Trophoblast cell (in vitro differentiated cells and primary cell): ENCODE results near the gene FYB1.

ENCODE experiments used
- DNase-seq, 2 donors: peaks; one replicate each; pipeline ENCODE4 v3.0.0-alpha.2; 2016
- H2AFZ ChIP-seq: 2 replicates; pipeline ENCODE4 v1.6.1; 2013; ENCODE audit warnings: low read length, moderate library complexity, mild to moderate bottlenecking; ENCODE audit not compliant: insufficient read depth, poor library complexity
- H2AK5ac ChIP-seq: 2 replicates; pipeline ENCODE4 v1.6.1; 2013; ENCODE audit warnings: mild to moderate bottlenecking, low read length
- H2BK120ac ChIP-seq: 2 replicates; pipeline ENCODE4 v1.6.1; 2013; ENCODE audit warnings: low read length, mild to moderate bottlenecking, moderate library complexity; ENCODE audit not compliant: insufficient read depth, poor library complexity
- H2BK12ac ChIP-seq: 2 replicates; pipeline ENCODE4 v1.6.1; 2013; ENCODE audit warnings: mild to moderate bottlenecking, low read length, moderate library complexity
- H2BK5ac ChIP-seq: 2 replicates; pipeline ENCODE4 v1.6.1; 2013; ENCODE audit warnings: low read length, low read depth, moderate library complexity, mild to moderate bottlenecking; ENCODE audit not compliant: poor library complexity
- H3K14ac ChIP-seq: 2 replicates; pipeline ENCODE4 v1.6.1; 2013; ENCODE audit warnings: mild to moderate bottlenecking, low read length
- H3K18ac ChIP-seq: 2 replicates; pipeline ENCODE4 v1.6.1; 2013; ENCODE audit warnings: mild to moderate bottlenecking, low read length
- H3K23ac ChIP-seq: 2 replicates; pipeline ENCODE4 v1.6.1; 2013; ENCODE audit warnings: low read length
- H3K27ac ChIP-seq: 2 replicates; pipeline ENCODE4 v1.5.1; 2013; ENCODE audit warnings: low read depth, mild to moderate bottlenecking, inconsistent platforms, low read length, moderate library complexity
- H3K27me3 ChIP-seq: 2 replicates; pipeline ENCODE4 v1.6.1; 2013; ENCODE audit warnings: inconsistent platforms, mild to moderate bottlenecking, low read length, moderate library complexity; ENCODE audit not compliant: insufficient read depth
- H3K36me3 ChIP-seq, 2 experiments: 1 replicate in 1 of 2; 2 replicates in 1 of 2; pipeline ENCODE4 v1.6.1; 2013; ENCODE audit warnings: low read length in 2 of 2, mild to moderate bottlenecking in 2 of 2, moderate library complexity in 1 of 2; ENCODE audit not compliant: insufficient read depth in 2 of 2, control insufficient read depth in 1 of 2
- H3K4ac ChIP-seq: 2 replicates; pipeline ENCODE4 v1.6.1; 2013; ENCODE audit warnings: low read depth, mild to moderate bottlenecking, low read length, moderate library complexity
- H3K4me1 ChIP-seq, 2 experiments: 1 replicate in 1 of 2; 2 replicates in 1 of 2; pipeline ENCODE4 v1.6.1; 2013; ENCODE audit warnings: low read length in 2 of 2, mild to moderate bottlenecking in 2 of 2, moderate library complexity in 1 of 2; ENCODE audit not compliant: insufficient read depth in 2 of 2, control insufficient read depth in 1 of 2
- H3K4me2 ChIP-seq: 2 replicates; pipeline ENCODE4 v1.6.1; 2013; ENCODE audit warnings: inconsistent platforms, mild to moderate bottlenecking, low read length, moderate library complexity
- H3K4me3 ChIP-seq: 2 replicates; pipeline ENCODE4 v1.5.1; 2013; ENCODE audit warnings: mild to moderate bottlenecking, low read depth, low read length, inconsistent platforms
- H3K79me1 ChIP-seq: one replicate; pipeline ENCODE4 v1.6.1; 2013; ENCODE audit warnings: low read length
- H3K79me2 ChIP-seq: 2 replicates; pipeline ENCODE4 v1.6.1; 2013; ENCODE audit warnings: low read length, mild to moderate bottlenecking; ENCODE audit not compliant: control insufficient read depth, insufficient read depth, poor library complexity
- H3K9ac ChIP-seq: 2 replicates; pipeline ENCODE4 v1.6.1; 2013; ENCODE audit warnings: mild to moderate bottlenecking, low read length
- H3K9me3 ChIP-seq: 2 replicates; pipeline ENCODE4 v1.6.1; 2013; ENCODE audit warnings: low read depth, mild to moderate bottlenecking, control low read depth, inconsistent platforms, low read length; ENCODE audit not compliant: insufficient read depth
- H4K12ac ChIP-seq: 2 replicates; pipeline ENCODE4 v1.6.1; 2013; ENCODE audit warnings: low read depth, mild to moderate bottlenecking, low read length, moderate library complexity
- H4K8ac ChIP-seq: 2 replicates; pipeline ENCODE4 v1.6.1; 2013; ENCODE audit warnings: low read depth, mild to moderate bottlenecking, low read length, moderate library complexity
- H4K91ac ChIP-seq: one replicate; pipeline ENCODE4 v1.6.1; 2013; ENCODE audit warnings: low read depth, mild to moderate bottlenecking, low read length, moderate library complexity
- WGBS: extraction: QIAGEN DNeasy Blood & Tissue Kit; methylation state at CpG from one replicate; pipeline ENCODE4 v1.1.7; 2013; ENCODE audit warnings: missing lambda C conversion rate; ENCODE audit not compliant: insufficient read length, insufficient coverage; ENCODE audit errors: extremely low coverage; 5-methylcytosine and 5-hydroxymethylcytosine counted together

Gene FYB1

GRCh38 chr5:39120052-39120420 lies 99.3 kb downstream of the FYB1 start:
- no peak overlapping the region for H3K4ac ChIP-seq
- no peak overlapping the region for H4K91ac ChIP-seq
- H3K79me1 ChIP-seq, result no peaks in the 10 kb centered on the region
- H4K8ac ChIP-seq, result no peak overlapping the region
- H3K79me2 ChIP-seq, result no peaks in the 10 kb centered on the region
- no peaks in the 10 kb centered on the region for H3K4me1 ChIP-seq
- no peak overlapping the region for H2AK5ac ChIP-seq
- H3K14ac ChIP-seq, result no peak overlapping the region
- no peak overlapping the region for H3K18ac ChIP-seq
- no peak overlapping the region for H3K23ac ChIP-seq
- H3K27ac ChIP-seq, result no peak overlapping the region
- no peak overlapping the region for H2BK5ac ChIP-seq
- H2BK120ac ChIP-seq, result no peak overlapping the region
- no peaks in the 10 kb centered on the region for H3K27me3 ChIP-seq
- no peak overlapping the region for H3K4me2 ChIP-seq
- no peak overlapping the region for H3K4me3 ChIP-seq
- no peak overlapping the region for H2BK12ac ChIP-seq
- WGBS, result no CpG with 5 or more reads among the region's 1 CpG
- no peak overlapping the region for H4K12ac ChIP-seq
- H3K36me3 ChIP-seq, result no peaks in the 10 kb centered on the region
- no peaks in the 10 kb centered on the region for H3K9me3 ChIP-seq
- no peak overlapping the region for H2AFZ ChIP-seq
- no peak overlapping the region for H3K9ac ChIP-seq
- DNase-seq, result no peak

DNA sequence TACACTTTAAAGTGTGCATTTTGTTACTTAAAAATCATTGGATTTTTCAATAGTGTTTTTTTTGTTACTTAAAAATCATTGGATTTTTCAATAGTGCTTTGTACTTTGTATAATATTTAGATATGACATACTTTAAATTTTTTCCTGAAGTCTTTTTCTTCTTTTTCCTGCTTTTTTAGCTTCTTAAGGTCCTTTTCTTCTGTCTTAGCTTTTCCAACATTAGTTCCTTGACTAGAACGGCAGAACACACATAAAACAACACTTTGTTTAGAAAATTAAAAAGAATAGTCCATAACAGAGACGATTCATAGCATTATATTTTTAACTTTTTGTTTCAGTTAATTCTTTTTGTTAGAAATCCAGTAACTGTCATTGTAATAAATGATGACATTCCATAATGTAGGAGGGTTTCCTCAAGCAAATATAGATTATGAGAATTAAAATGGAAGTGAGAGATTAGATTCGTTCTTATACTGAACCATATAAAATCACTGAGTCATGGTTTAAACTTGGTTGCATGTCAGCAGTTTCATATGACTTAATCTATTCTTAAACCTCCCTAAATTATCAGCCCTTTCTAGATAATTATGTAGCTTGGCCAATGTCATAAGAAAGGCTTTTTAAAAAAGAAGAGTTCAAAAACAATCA lies 99.8 kb downstream of the FYB1 start:
- H4K91ac ChIP-seq, result no peak overlapping the region
- H3K9ac ChIP-seq, result no peak overlapping the region
- H4K12ac ChIP-seq, result no peak overlapping the region
- H3K79me1 ChIP-seq, result no peaks in the 10 kb centered on the region
- H3K4me3 ChIP-seq, result no peak overlapping the region
- H3K79me2 ChIP-seq, result no peaks in the 10 kb centered on the region
- no peak for DNase-seq
- no peak overlapping the region for H2BK12ac ChIP-seq
- no peaks in the 10 kb centered on the region for H3K9me3 ChIP-seq
- no peak overlapping the region for H2AK5ac ChIP-seq
- H3K23ac ChIP-seq, result no peak overlapping the region
- H3K36me3 ChIP-seq, result no peaks in the 10 kb centered on the region
- H3K27me3 ChIP-seq, result no peaks in the 10 kb centered on the region
- H3K4ac ChIP-seq, result no peak overlapping the region
- no peaks in the 10 kb centered on the region for H3K4me1 ChIP-seq
- H2AFZ ChIP-seq, result no peak overlapping the region
- H3K14ac ChIP-seq, result no peak overlapping the region
- no peak overlapping the region for H3K4me2 ChIP-seq
- no peak overlapping the region for H4K8ac ChIP-seq
- H3K27ac ChIP-seq, result no peak overlapping the region
- no peak overlapping the region for H2BK120ac ChIP-seq
- H2BK5ac ChIP-seq, result no peak overlapping the region
- WGBS, result no CpG with 5 or more reads among the region's 3 CpGs
- H3K18ac ChIP-seq, result no peak overlapping the region

GRCh38 chr5:39118638-39119037 lies 100.7 kb downstream of the FYB1 start:
- Histone ChIP-seq H4K12ac (no peak overlapping the region), H4K91ac (no peak overlapping the region), H2BK120ac (no peak overlapping the region), H3K4ac (no peak overlapping the region), H2BK12ac (no peak overlapping the region), H3K9ac (no peak overlapping the region), H3K27me3 (no peaks in the 10 kb centered on the region), H3K23ac (no peak overlapping the region), H3K27ac (no peak overlapping the region), H4K8ac (no peak overlapping the region), H3K79me2 (no peaks in the 10 kb centered on the region), H3K4me1 (no peaks in the 10 kb centered on the region), H3K79me1 (no peaks in the 10 kb centered on the region), H3K36me3 (no peaks in the 10 kb centered on the region), H3K4me2 (no peak overlapping the region), H2AK5ac (no peak overlapping the region), H3K9me3 (no peaks in the 10 kb centered on the region), H3K18ac (no peak overlapping the region), H3K14ac (no peak overlapping the region), H3K4me3 (no peak overlapping the region), H2AFZ (no peak overlapping the region), H2BK5ac (no peak overlapping the region)
- WGBS, result no CpG with 5 or more reads among the region's 2 CpGs
- DNase-seq, result no peak

DNA sequence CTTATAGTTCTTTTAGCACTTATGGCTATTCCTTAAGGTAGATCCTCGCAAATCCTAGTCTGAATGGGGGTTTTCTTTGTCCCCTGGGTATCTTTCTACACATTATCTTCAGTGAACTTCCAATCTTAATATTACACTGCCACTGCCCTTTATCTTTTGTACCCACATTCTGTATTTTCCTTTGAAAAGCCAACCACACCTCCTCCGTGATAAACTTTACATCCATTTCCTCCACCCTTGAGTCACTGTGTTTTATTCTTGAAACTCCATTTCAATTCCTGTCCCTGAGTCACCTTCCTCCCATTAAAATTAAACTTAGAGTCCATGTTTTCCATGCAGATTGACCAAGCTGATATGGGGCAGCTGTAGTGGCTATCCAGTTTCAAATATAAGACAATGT lies 102.0 kb downstream of the FYB1 start:
- no peak overlapping the region for H3K18ac ChIP-seq
- no peaks in the 10 kb centered on the region for H3K79me1 ChIP-seq
- H3K23ac ChIP-seq, result no peak overlapping the region
- H3K27ac ChIP-seq, result no peak overlapping the region
- H4K91ac ChIP-seq, result no peak overlapping the region
- H3K4me3 ChIP-seq, result no peak overlapping the region
- no peaks in the 10 kb centered on the region for H3K9me3 ChIP-seq
- H3K36me3 ChIP-seq, result no peaks in the 10 kb centered on the region
- H3K9ac ChIP-seq, result no peak overlapping the region
- DNase-seq, result no peak
- H2BK5ac ChIP-seq, result no peak overlapping the region
- H3K4me2 ChIP-seq, result no peak overlapping the region
- no peaks in the 10 kb centered on the region for H3K79me2 ChIP-seq
- no peak overlapping the region for H4K8ac ChIP-seq
- no peak overlapping the region for H2AK5ac ChIP-seq
- H3K14ac ChIP-seq, result no peak overlapping the region
- no peak overlapping the region for H4K12ac ChIP-seq
- no peak overlapping the region for H2AFZ ChIP-seq
- no peaks in the 10 kb centered on the region for H3K27me3 ChIP-seq
- no peaks in the 10 kb centered on the region for H3K4me1 ChIP-seq
- H2BK12ac ChIP-seq, result no peak overlapping the region
- H3K4ac ChIP-seq, result no peak overlapping the region
- no peak overlapping the region for H2BK120ac ChIP-seq
- no CpG with 5 or more reads among the region's 2 CpGs for WGBS
